Endothelial cell (in vitro differentiated cells): ENCODE results near the gene PPDPF. TPM values are rescaled to one million over a fixed set of nuclear protein-coding genes. Genes with fewer than 3 reads are reported as not detected.
"Not testable (repeated sequence)": the region's sequence is repeated elsewhere in the genome, so short reads cannot be mapped to it uniquely, and the experiment has no call there.

Experiments used
- DNase-seq: peaks from one replicate; pipeline ENCODE4 v3.0.0; 2021; ENCODE audit warnings: low spot score
- H3K27ac Mint-ChIP-seq: one replicate; pipeline ENCODE4 v1.8.0; 2021; ENCODE audit warnings: mixed read lengths, inconsistent platforms; ENCODE audit not compliant: unreplicated experiment
- H3K27me3 Mint-ChIP-seq: one replicate; pipeline ENCODE4 v1.8.0; 2021; ENCODE audit warnings: mild to moderate bottlenecking, moderate library complexity, mixed read lengths, inconsistent platforms; ENCODE audit not compliant: unreplicated experiment
- H3K36me3 Mint-ChIP-seq: one replicate; pipeline ENCODE4 v1.8.0; 2021; ENCODE audit warnings: mild to moderate bottlenecking, low read depth, mixed read lengths, inconsistent platforms; ENCODE audit not compliant: unreplicated experiment
- H3K4me1 Mint-ChIP-seq: one replicate; pipeline ENCODE4 v1.8.0; 2021; ENCODE audit warnings: mild to moderate bottlenecking, mixed read lengths, inconsistent platforms; ENCODE audit not compliant: unreplicated experiment
- H3K4me3 Mint-ChIP-seq: one replicate; pipeline ENCODE4 v1.8.0; 2021; ENCODE audit warnings: mild to moderate bottlenecking, mixed read lengths, inconsistent platforms; ENCODE audit not compliant: unreplicated experiment
- H3K9me3 Mint-ChIP-seq: one replicate; pipeline ENCODE4 v1.8.0; 2021; ENCODE audit warnings: mixed read lengths, inconsistent platforms; ENCODE audit not compliant: unreplicated experiment
- CTCF ChIP-seq: fragments of 200-600 bp; sonication (generic); IDR thresholded peaks from one replicate; pipeline ENCODE4 v1.5.0; 2021; ENCODE audit warnings: antibody characterized with exemption; ENCODE audit not compliant: unreplicated experiment
- total RNA-seq: library from RNA; stranded (reverse); fragmentation: NEBNext Ultra II Directional; extraction: Animal tissue kit (Norgen Biotek cat#: 25700); gene quantifications from one replicate; pipeline ENCODE4 v1.2.1, GENCODE V29; 2021; ENCODE audit not compliant: unreplicated experiment

The PPDPF gene
- total RNA-seq, 1 donor from 2014 or later = 151 TPM

- H3K4me3 Mint-ChIP-seq = no peak overlapping the region
- no peaks in the 10 kb centered on the region for H3K36me3 Mint-ChIP-seq
- peaks cover 3% of the 10 kb centered on the region for H3K27me3 Mint-ChIP-seq
Measured at GRCh38 chr20:63568170-63568981, 47.8 kb downstream of the PPDPF start.

GRCh38 chr20:63568986-63569949 is 48.7 kb downstream of the PPDPF start:
- no peaks in the 10 kb centered on the region for H3K9me3 Mint-ChIP-seq
- peaks cover 3% of the 10 kb centered on the region for H3K27me3 Mint-ChIP-seq
- no peak overlapping the region for H3K4me3 Mint-ChIP-seq
- no peaks in the 10 kb centered on the region for H3K36me3 Mint-ChIP-seq
- no peaks in the 10 kb centered on the region for H3K4me1 Mint-ChIP-seq
- no peak for TF ChIP-seq CTCF
- H3K27ac Mint-ChIP-seq = no peak overlapping the region
- no peak for DNase-seq

More at GRCh38 chr20:63568170-63568981, 47.8 kb downstream of the PPDPF start:
- TF ChIP-seq CTCF = no peak
- H3K9me3 Mint-ChIP-seq = no peaks in the 10 kb centered on the region
- no peak for DNase-seq
- H3K4me1 Mint-ChIP-seq = no peaks in the 10 kb centered on the region
- H3K27ac Mint-ChIP-seq = no peak overlapping the region

GRCh38 chr20:63570281-63571086 is 49.9 kb downstream of the PPDPF start:
- Mint-ChIP-seq H3K4me1 (no peaks in the 10 kb centered on the region), H3K4me3 (no peak overlapping the region), H3K36me3 (no peaks in the 10 kb centered on the region), H3K27ac (no peak overlapping the region), H3K27me3 (peaks cover 2% of the 10 kb centered on the region), H3K9me3 (no peaks in the 10 kb centered on the region)
- no peak for TF ChIP-seq CTCF
- DNase-seq = no peak

GRCh38 chr20:63571087-63571478 is 50.5 kb downstream of the PPDPF start:
- H3K4me1 Mint-ChIP-seq, DNase-seq, H3K9me3 Mint-ChIP-seq, H3K27me3 Mint-ChIP-seq, H3K4me3 Mint-ChIP-seq, H3K27ac Mint-ChIP-seq, H3K36me3 Mint-ChIP-seq: not testable (repeated sequence)

Other genes starting within 250 kb of the PPDPF start
- 106 TPM for gene ARFGAP1, start 248.0 kb upstream of the PPDPF start, total RNA-seq
- not detected for gene COL20A1, start 227.6 kb upstream of the PPDPF start, total RNA-seq
- gene CHRNA4, start 159.4 kb upstream of the PPDPF start, total RNA-seq = 2.6 TPM
- 3.2 TPM for gene KCNQ2, start 48.1 kb upstream of the PPDPF start, total RNA-seq
- 0.31 TPM for gene EEF1A2, start 21.7 kb upstream of the PPDPF start, total RNA-seq
- gene PTK6, start 16.6 kb downstream of the PPDPF start, total RNA-seq = not detected
- gene SRMS, start 27.0 kb downstream of the PPDPF start, total RNA-seq = not detected
- gene FNDC11, start 33.4 kb downstream of the PPDPF start, total RNA-seq = 1.3 TPM
- gene HELZ2, start 53.5 kb downstream of the PPDPF start, total RNA-seq = 15.3 TPM
- 11.2 TPM for gene GMEB2, start 106.3 kb downstream of the PPDPF start, total RNA-seq
- gene STMN3, start 132.7 kb downstream of the PPDPF start, total RNA-seq = 12.8 TPM
- 20.2 TPM for gene RTEL1, start 137.5 kb downstream of the PPDPF start, total RNA-seq
- gene TNFRSF6B, start 175.9 kb downstream of the PPDPF start, total RNA-seq = not detected
- 33.4 TPM for gene ARFRP1, start 187.2 kb downstream of the PPDPF start, total RNA-seq
- gene ZGPAT, start 187.3 kb downstream of the PPDPF start, total RNA-seq = 34.9 TPM
- gene LIME1, start 215.9 kb downstream of the PPDPF start, total RNA-seq = 8.1 TPM
- 69.6 TPM for gene SLC2A4RG, start 219.0 kb downstream of the PPDPF start, total RNA-seq